K562 (cell line): ENCODE data around the gene WWOX. TPM values are rescaled to one million over a fixed set of nuclear protein-coding genes. Genes with fewer than 3 reads are reported as not detected.

Experiments
- ATAC-seq: fragments of 200-7000 bp; cut with Tn5 transposase; 3 replicates; pipeline ENCODE4 v1.9.1; 2020; ENCODE audit warnings: moderate library complexity
- BruUV-seq: library from RNA; stranded (reverse); fragments of 400-500 nt; replicated peaks from 2 replicates; lab custom pipeline; 2021; lab: Mats Ljungman, UMichigan
- CTCF ChIA-PET: fragments of 300-600 bp; formaldehyde crosslinking; extraction: SDS; loops from one replicate; lab custom pipeline; 2021; ENCODE audit warnings: low intra/inter-chr PET ratio; lab: Yijun Ruan, JAX
- POLR2A ChIA-PET: fragments of 300-600, 350-650 bp; sonication (Branson Sonifier 250); formaldehyde crosslinking; extraction: SDS; loops from one replicate; lab custom pipeline; 2021; ENCODE audit warnings: antibody characterized with exemption, inconsistent platforms; lab: Yijun Ruan, JAX
- DNase-seq, 4 experiments: peaks; one replicate each; pipeline versions ENCODE4 v3.0.0 to v3.0.0-alpha.2; 2011 to 2018; ENCODE audit warnings: low spot score in 3 of 4, mixed read lengths in 3 of 4; ENCODE audit errors: extremely low read depth in 1 of 4
- FAIRE-seq: peaks from 2 replicates; lab custom pipeline; 2011; peaks lifted over from hg19 to GRCh38; lab: Jason Lieb, UNC
- H2AFZ ChIP-seq: 2 replicates; pipeline ENCODE4 v1.6.0; 2011; ENCODE audit warnings: low read depth, low read length, control low read depth, inconsistent platforms
- H3K27ac ChIP-seq: fragments of 200-600 bp; 3 replicates; pipeline ENCODE4 v1.8.0; 2011; ENCODE audit warnings: low read depth, mild to moderate bottlenecking, control low read depth, inconsistent platforms, low read length, moderate library complexity, mixed read lengths; ENCODE audit errors: extremely low read depth
- H3K27me3 ChIP-seq, 2 experiments: fragments of 300-600 bp in 1 of 2; 2 replicates in 1 of 2; 3 replicates in 1 of 2; pipeline versions ENCODE4 v1.6.0 to v1.8.0; 2011; ENCODE audit warnings: inconsistent platforms in 2 of 2, low read length in 2 of 2, mild to moderate bottlenecking in 1 of 2, mixed read lengths in 1 of 2, moderate library complexity in 1 of 2; ENCODE audit not compliant: control insufficient read depth in 2 of 2, insufficient read depth in 2 of 2
- H3K36me3 ChIP-seq: fragments of 300-600 bp; 3 replicates; pipeline ENCODE4 v1.8.0; 2011; ENCODE audit warnings: mild to moderate bottlenecking, low read length, inconsistent platforms; ENCODE audit not compliant: control insufficient read depth, insufficient read depth
- H3K4me1 ChIP-seq, 2 experiments: fragments of 200-600 bp in 1 of 2; replicated peaks in 1 of 2; 2 replicates in 1 of 2; 3 replicates in 1 of 2; pipeline versions ENCODE4 v1.5.1 to v1.8.0; 2011; ENCODE audit warnings: inconsistent platforms in 2 of 2, low read length in 2 of 2, mild to moderate bottlenecking in 1 of 2, mixed read lengths in 1 of 2, moderate library complexity in 1 of 2; ENCODE audit not compliant: control insufficient read depth in 2 of 2, insufficient read depth in 2 of 2
- H3K4me2 ChIP-seq: 2 replicates; pipeline ENCODE4 v1.6.1; 2011; ENCODE audit warnings: low read length, control low read depth, inconsistent platforms, mixed read lengths; ENCODE audit not compliant: insufficient read depth
- H3K4me3 ChIP-seq: fragments of 200-600 bp; sonication (generic), shearing (Covaris generic); 2 replicates; pipeline ENCODE4 v1.5.1; 2016; ENCODE audit warnings: control low read depth, inconsistent platforms
- H3K79me2 ChIP-seq: fragments of 200-600 bp; 3 replicates; pipeline ENCODE4 v1.8.0; 2011; ENCODE audit warnings: low read length, inconsistent platforms; ENCODE audit not compliant: control insufficient read depth, insufficient read depth
- H3K9ac ChIP-seq, 2 experiments: 2 replicates each; pipeline versions ENCODE4 v1.6.0 to v1.6.1; 2011; ENCODE audit warnings: low read depth in 2 of 2, low read length in 2 of 2, control low read depth in 1 of 2, inconsistent platforms in 1 of 2, mild to moderate bottlenecking in 1 of 2, mixed read lengths in 1 of 2; ENCODE audit not compliant: insufficient read depth in 1 of 2
- H3K9me1 ChIP-seq: one replicate; pipeline ENCODE4 v1.6.0; 2011; ENCODE audit warnings: inconsistent platforms, mild to moderate bottlenecking, low read length, moderate library complexity; ENCODE audit not compliant: control insufficient read depth, insufficient read depth
- H3K9me3 ChIP-seq: replicated peaks from 2 replicates; pipeline ENCODE4 v1.5.1; 2011; ENCODE audit warnings: low read depth, low read length, inconsistent platforms; ENCODE audit not compliant: control insufficient read depth, insufficient read depth
- H4K20me1 ChIP-seq: replicated peaks from 2 replicates; pipeline ENCODE4 v1.6.1; 2011; ENCODE audit warnings: low read length, inconsistent platforms, mixed read lengths; ENCODE audit not compliant: control insufficient read depth, insufficient read depth
- CHD1 ChIP-seq: fragments of 200-600 bp; sonication (generic); IDR thresholded peaks from one replicate; pipeline ENCODE4 v1.6.1; 2012; ENCODE audit warnings: mild to moderate bottlenecking, moderate library complexity, low read length, inconsistent platforms
- ELF2 ChIP-seq: fragments of 250-450 bp; sonication (Bioruptor Pico); IDR thresholded peaks from 2 replicates; pipeline ENCODE4 v1.5.0; 2021; ENCODE audit warnings: mild to moderate bottlenecking
- HDAC6 ChIP-seq: IDR thresholded peaks from 2 replicates; pipeline ENCODE4 v1.6.1; 2012; ENCODE audit warnings: low read depth, mild to moderate bottlenecking, control low read depth, inconsistent platforms, low read length, moderate library complexity
- KAT8 ChIP-seq: fragments of 450-650 bp; IDR thresholded peaks from 2 replicates; pipeline ENCODE4 v1.6.1; 2016; ENCODE audit warnings: low read depth, mild to moderate bottlenecking
- L3MBTL2 ChIP-seq: fragments of 450-650 bp; IDR thresholded peaks from 2 replicates; pipeline ENCODE4 v1.6.1; 2016; ENCODE audit warnings: mild to moderate bottlenecking, moderate library complexity
- SIRT6 ChIP-seq: IDR thresholded peaks from one replicate; pipeline ENCODE4 v1.6.1; 2012; ENCODE audit warnings: low read depth, mild to moderate bottlenecking, control low read depth, inconsistent platforms, low read length, moderate library complexity
- TAF1 ChIP-seq: IDR thresholded peaks from 2 replicates; pipeline ENCODE4 v1.6.1; 2011; ENCODE audit warnings: mild to moderate bottlenecking, low read length, moderate library complexity; ENCODE audit not compliant: insufficient read depth, control insufficient read depth, severe bottlenecking; ENCODE audit errors: extremely low read depth
- XRCC3 ChIP-seq: fragments of 450-650 bp; IDR thresholded peaks from 2 replicates; pipeline ENCODE4 v1.6.1; 2017; ENCODE audit warnings: mild to moderate bottlenecking, moderate library complexity
- ZNF165 ChIP-seq: fragments of 250-450 bp; sonication (Bioruptor Pico); IDR thresholded peaks from 2 replicates; pipeline ENCODE4 v1.4.0; 2020; ENCODE audit warnings: borderline replicate concordance
- WGBS: fragments of 100-300 bp; shearing (Covaris generic); methylation state at CpG from one replicate; pipeline ENCODE4 v1.1.6; 2016; ENCODE audit warnings: low coverage, mixed read lengths; ENCODE audit not compliant: insufficient coverage; ENCODE audit errors: missing lambda C conversion rate; 5-methylcytosine and 5-hydroxymethylcytosine counted together
- in situ Hi-C: fragments of 300-500 bp; cut with MboI; formaldehyde crosslinking; loops from 4 replicates; pipeline ENCODE4 v1.15.0; 2018; ENCODE audit warnings: inconsistent platforms, mixed read lengths
- intact Hi-C: fragments of 100-400 bp; cut with micrococcal nuclease; formaldehyde crosslinking; loops from 2 replicates; pipeline ENCODE4 v1.14.2; 2022
- polyA plus RNA-seq, 8 experiments: library from polyadenylated mRNA; depleted of rRNA in 4 of 8; stranded (reverse) in 5 of 8; unstranded in 3 of 8; fragments of >200 nt; fragmentation: Nextera tagmentation in 2 of 8; fragmentation: Illumina TruSeq in 1 of 8; extraction: Ambion mirVana in 2 of 8; extraction: Trizol in 1 of 8; gene quantifications; 2 replicates each; pipeline versions ENCODE4 v1.2.1 to v1.2.3, GENCODE V29; 2011 to 2014; ENCODE audit warnings: inconsistent platforms in 1 of 8, missing spikeins in 1 of 8
- total RNA-seq, 7 experiments: library from RNA; depleted of rRNA in 6 of 7; stranded (reverse); fragments of >200 nt in 6 of 7; fragmentation: Illumina TruSeq in 2 of 7; extraction: Trizol in 2 of 7; gene quantifications; 2 replicates each; pipeline versions ENCODE4 v1.2.1 to v1.2.3, GENCODE V29; 2011 to 2021; ENCODE audit warnings: low replicate concordance in 1 of 7
- TF ChIP-seq, protein P1 (sequence below): sonication (generic); formaldehyde crosslinking; IDR thresholded peaks from 2 replicates; pipeline ENCODE4 v1.8.0; 2022; ENCODE audit warnings: missing genetic modification reagents, mild to moderate bottlenecking, borderline replicate concordance
- TF ChIP-seq, protein P2 (sequence below), 2 experiments: fragments of 450-650 bp; IDR thresholded peaks; 2 replicates each; pipeline ENCODE4 v1.6.1; 2018; ENCODE audit warnings: mild to moderate bottlenecking in 2 of 2, low read depth in 1 of 2; ENCODE audit not compliant: partially characterized antibody in 2 of 2

The WWOX gene
- total and polyA plus RNA-seq, 9 of the 15 experiments (the other 6 are each of a cell fraction or from before 2014, with no cell fraction given): 1.6 to 22.7 (median 8.1) TPM

DNA sequence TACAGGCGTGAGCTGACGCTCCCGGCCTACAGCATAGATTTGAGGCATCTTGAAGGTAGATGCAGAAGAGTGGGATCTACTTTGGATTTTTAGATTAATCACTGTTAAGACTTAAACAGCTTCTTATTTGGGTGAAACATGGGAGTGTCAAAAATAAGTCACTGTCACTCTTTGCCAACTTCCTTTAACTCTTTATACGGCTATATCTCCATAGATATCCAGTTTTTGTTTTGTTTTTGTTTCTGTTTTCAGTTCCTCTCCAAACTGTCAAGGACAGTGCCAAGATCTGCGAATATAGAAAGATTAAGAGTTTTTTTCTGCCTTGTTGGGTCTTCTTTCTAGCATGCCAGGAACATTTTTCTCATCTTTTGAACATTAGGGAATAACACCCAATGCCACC, 706.1 kb downstream of the WWOX start:
- FAIRE-seq: no peak
- ATAC-seq: no peak
- Histone ChIP-seq H3K9me1 (no peaks in the 10 kb centered on the region), H3K4me1 (no peaks in the 10 kb centered on the region), H2AFZ (no peak overlapping the region), H3K79me2 (no peaks in the 10 kb centered on the region), H4K20me1 (no peaks in the 10 kb centered on the region), H3K9ac (no peak overlapping the region), H3K9me3 (no peaks in the 10 kb centered on the region), H3K4me2 (no peak overlapping the region), H3K4me3 (no peak overlapping the region), H3K27me3 (peaks cover 0 to 2% of the 10 kb centered on the region in 2 experiments; a peak in 3 of 5 replicates), H3K36me3 (no peaks in the 10 kb centered on the region), H3K27ac (no peak overlapping the region)
- CTCF ChIA-PET: no interaction called here
- POLR2A ChIA-PET: interaction anchor here (1.2 kb wide), 1 partner anchor 13 kb away, joined by 3 read pairs; no protein-coding TSS in a partner anchor
- no TSS peak for BruUV-seq
- 0% methylated on average over 5 of the region's 5 CpGs for WGBS
- in situ Hi-C loops: no loop called here
- TF ChIP-seq HDAC6 (no peak), L3MBTL2 (no peak), TAF1 (no peak)
- DNase-seq: no peak
- intact Hi-C loops: no loop called here

DNA sequence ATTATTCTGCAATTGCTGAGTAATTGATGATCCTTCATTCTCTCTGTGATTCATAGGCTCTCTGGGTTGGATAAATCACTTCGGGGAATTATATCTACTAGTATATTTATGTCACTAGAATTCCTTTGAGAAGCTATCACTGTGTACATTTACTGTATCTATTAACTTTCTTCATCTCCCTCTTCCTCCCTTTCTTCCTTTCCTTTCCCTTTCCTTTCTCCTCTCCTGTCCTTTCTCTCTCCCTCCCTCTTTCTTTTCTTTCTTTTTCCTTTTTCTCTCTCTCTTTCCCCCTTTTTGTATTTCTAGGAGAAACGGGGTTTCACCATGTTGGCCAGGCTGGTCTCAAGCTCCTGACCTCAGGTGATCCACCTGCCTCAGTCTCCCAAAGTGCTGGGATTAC, 711.8 kb downstream of the WWOX start:
- H3K79me2 ChIP-seq: no peaks in the 10 kb centered on the region
- TF ChIP-seq, protein P1, sequence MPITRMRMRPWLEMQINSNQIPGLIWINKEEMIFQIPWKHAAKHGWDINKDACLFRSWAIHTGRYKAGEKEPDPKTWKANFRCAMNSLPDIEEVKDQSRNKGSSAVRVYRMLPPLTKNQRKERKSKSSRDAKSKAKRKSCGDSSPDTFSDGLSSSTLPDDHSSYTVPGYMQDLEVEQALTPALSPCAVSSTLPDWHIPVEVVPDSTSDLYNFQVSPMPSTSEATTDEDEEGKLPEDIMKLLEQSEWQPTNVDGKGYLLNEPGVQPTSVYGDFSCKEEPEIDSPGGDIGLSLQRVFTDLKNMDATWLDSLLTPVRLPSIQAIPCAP (CRISPR knock-in tag): no peak
- no peak for TF ChIP-seq SIRT6
- TF ChIP-seq, protein P2, sequence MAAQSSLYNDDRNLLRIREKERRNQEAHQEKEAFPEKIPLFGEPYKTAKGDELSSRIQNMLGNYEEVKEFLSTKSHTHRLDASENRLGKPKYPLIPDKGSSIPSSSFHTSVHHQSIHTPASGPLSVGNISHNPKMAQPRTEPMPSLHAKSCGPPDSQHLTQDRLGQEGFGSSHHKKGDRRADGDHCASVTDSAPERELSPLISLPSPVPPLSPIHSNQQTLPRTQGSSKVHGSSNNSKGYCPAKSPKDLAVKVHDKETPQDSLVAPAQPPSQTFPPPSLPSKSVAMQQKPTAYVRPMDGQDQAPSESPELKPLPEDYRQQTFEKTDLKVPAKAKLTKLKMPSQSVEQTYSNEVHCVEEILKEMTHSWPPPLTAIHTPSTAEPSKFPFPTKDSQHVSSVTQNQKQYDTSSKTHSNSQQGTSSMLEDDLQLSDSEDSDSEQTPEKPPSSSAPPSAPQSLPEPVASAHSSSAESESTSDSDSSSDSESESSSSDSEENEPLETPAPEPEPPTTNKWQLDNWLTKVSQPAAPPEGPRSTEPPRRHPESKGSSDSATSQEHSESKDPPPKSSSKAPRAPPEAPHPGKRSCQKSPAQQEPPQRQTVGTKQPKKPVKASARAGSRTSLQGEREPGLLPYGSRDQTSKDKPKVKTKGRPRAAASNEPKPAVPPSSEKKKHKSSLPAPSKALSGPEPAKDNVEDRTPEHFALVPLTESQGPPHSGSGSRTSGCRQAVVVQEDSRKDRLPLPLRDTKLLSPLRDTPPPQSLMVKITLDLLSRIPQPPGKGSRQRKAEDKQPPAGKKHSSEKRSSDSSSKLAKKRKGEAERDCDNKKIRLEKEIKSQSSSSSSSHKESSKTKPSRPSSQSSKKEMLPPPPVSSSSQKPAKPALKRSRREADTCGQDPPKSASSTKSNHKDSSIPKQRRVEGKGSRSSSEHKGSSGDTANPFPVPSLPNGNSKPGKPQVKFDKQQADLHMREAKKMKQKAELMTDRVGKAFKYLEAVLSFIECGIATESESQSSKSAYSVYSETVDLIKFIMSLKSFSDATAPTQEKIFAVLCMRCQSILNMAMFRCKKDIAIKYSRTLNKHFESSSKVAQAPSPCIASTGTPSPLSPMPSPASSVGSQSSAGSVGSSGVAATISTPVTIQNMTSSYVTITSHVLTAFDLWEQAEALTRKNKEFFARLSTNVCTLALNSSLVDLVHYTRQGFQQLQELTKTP (IDR thresholded peaks at IDR 0.05; ENCODE audit: low read depth in 1 of 2, partially characterized antibody in 2 of 2): no peak
- TF ChIP-seq CHD1: no peak
- TF ChIP-seq XRCC3: no peak
- no peak for TF ChIP-seq KAT8
- TF ChIP-seq ELF2 (CRISPR knock-in tag): no peak
- TF ChIP-seq ZNF165 (CRISPR knock-in tag): no peak

More for the DNA sequence above, 711.8 kb downstream of the WWOX start:
- H3K27ac ChIP-seq: no peak overlapping the region
- H3K9me3 ChIP-seq: no peaks in the 10 kb centered on the region
- DNase-seq (no peak), ATAC-seq (no peak), FAIRE-seq (no peak)
- H3K4me1 ChIP-seq: no peaks in the 10 kb centered on the region
- no peaks in the 10 kb centered on the region for H4K20me1 ChIP-seq
- 0% methylated on average over 2 of the region's 2 CpGs for WGBS
- CTCF ChIA-PET: no interaction called here
- H3K9ac ChIP-seq: no peak overlapping the region
- H3K27me3 ChIP-seq: peaks cover 2 to 4% of the 10 kb centered on the region in 2 experiments; a peak in 2 of 5 replicates
- POLR2A ChIA-PET: no interaction called here
- in situ Hi-C loops (no loop called here), intact Hi-C loops (no loop called here)
- H3K9me1 ChIP-seq: no peaks in the 10 kb centered on the region
- no peak overlapping the region for H2AFZ ChIP-seq
- no peak overlapping the region for H3K4me2 ChIP-seq
- BruUV-seq: no TSS peak
- no peak overlapping the region for H3K4me3 ChIP-seq
- no peaks in the 10 kb centered on the region for H3K36me3 ChIP-seq
